ENCODE measurements around the gene GRHL1.

Gene GRHL1

DNA sequence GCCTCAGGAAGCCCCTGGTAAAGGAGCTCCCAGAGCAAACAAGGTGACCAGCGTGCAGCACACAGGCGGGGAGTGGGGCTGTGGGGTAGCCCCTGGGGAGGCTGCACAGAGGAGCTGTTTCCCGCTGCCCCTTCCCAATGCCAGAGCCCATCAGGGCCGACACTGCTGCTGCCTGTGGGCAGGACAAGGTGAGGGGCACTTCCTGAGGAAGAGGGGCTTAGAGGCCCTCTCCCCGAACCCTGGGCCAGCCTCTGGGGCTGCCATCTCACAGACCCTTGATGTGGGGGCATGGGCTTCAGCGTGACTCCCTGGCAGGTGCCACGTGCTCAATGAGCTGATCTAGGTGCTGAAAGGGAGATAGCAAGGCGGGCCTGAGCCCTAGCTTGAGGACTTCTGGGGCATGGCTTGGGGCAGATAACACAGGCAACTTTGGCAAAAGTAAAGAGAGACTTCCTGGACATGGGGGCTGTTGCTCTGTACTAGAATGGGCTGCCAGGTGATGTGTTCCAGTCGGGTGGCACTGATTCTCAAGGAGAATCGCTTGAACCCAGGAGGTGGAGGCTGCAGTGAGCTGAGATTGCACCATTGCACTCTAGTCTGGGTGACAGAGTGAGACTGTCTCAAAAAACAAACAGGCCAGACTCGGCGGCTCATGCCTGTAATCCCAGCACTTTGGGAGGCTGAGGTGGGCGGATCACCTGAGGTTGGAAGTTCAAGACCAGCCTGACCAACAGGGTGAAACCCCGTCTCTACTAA lies 81.9 kb downstream of the GRHL1 start:
- no peak overlapping the region for H3K4ac ChIP-seq (ENCODE audit: low read length)
- H3K14ac ChIP-seq (ENCODE audit: low read length): no peak overlapping the region
- no peak overlapping the region for H3K27ac ChIP-seq (replicated peaks; ENCODE audit: low read length)
- H3K23ac ChIP-seq (ENCODE audit: low read depth, low read length, poor library complexity): no peak overlapping the region
- no peak overlapping the region for H4K91ac ChIP-seq (ENCODE audit: low read depth, low read length, poor library complexity)
- no CpG with 5 or more reads among the region's 14 CpGs for WGBS, 2 donors (ENCODE audit: extremely low coverage in 2 of 2, insufficient read length in 2 of 2, insufficient replicate concordance in 1 of 2)
- H2AK5ac ChIP-seq (ENCODE audit: low read depth, low read length): no peak overlapping the region
- peaks cover 11 to 20% of the 10 kb centered on the region in 2 donors for H3K4me1 ChIP-seq (ENCODE audit: control insufficient read depth in 2 of 2, insufficient read depth in 1 of 2, low read depth in 1 of 2, low read length in 2 of 2)
- no peak for DNase-seq (ENCODE audit: low spot score)
- no peak overlapping the region for H2BK12ac ChIP-seq (ENCODE audit: low read length)
- H2BK5ac ChIP-seq (ENCODE audit: low read length): no peak overlapping the region
- no peak overlapping the region for H2BK120ac ChIP-seq (ENCODE audit: low read depth, low read length)
- no peak overlapping the region for H4K8ac ChIP-seq (ENCODE audit: low read depth, low read length)
- H3K4me3 ChIP-seq (ENCODE audit: low read length in 2 of 2): no peak overlapping the region
- H3K18ac ChIP-seq (ENCODE audit: low read length): no peak overlapping the region
- H3K9ac ChIP-seq (ENCODE audit: low read depth, low read length, poor library complexity): no peak overlapping the region
- peaks cover 0 to 6% (median 0%) of the 10 kb centered on the region in 3 experiments for H3K27me3 ChIP-seq (ENCODE audit: control insufficient read depth in 3 of 3, insufficient read depth in 3 of 3, low read depth in 1 of 3, low read length in 3 of 3)
- no peaks in the 10 kb centered on the region for H3K79me1 ChIP-seq (ENCODE audit: low read depth, low read length)
- H2BK15ac ChIP-seq (ENCODE audit: low read length): no peak overlapping the region
- no peak overlapping the region for H2AFZ ChIP-seq (ENCODE audit: low read length)
- H3K36me3 ChIP-seq (replicated peaks in 1 of 2; ENCODE audit: control insufficient read depth in 2 of 2, insufficient read depth in 2 of 2, low read length in 2 of 2): no peaks in the 10 kb centered on the region
- no peaks in the 10 kb centered on the region for H3K9me3 ChIP-seq (replicated peaks in 1 of 2; ENCODE audit: control insufficient read depth in 2 of 2, insufficient read depth in 1 of 2, low read depth in 1 of 2, low read length in 2 of 2)
- no peak overlapping the region for H3K4me2 ChIP-seq (ENCODE audit: insufficient read depth, low read length, poor library complexity, severe bottlenecking)

DNA sequence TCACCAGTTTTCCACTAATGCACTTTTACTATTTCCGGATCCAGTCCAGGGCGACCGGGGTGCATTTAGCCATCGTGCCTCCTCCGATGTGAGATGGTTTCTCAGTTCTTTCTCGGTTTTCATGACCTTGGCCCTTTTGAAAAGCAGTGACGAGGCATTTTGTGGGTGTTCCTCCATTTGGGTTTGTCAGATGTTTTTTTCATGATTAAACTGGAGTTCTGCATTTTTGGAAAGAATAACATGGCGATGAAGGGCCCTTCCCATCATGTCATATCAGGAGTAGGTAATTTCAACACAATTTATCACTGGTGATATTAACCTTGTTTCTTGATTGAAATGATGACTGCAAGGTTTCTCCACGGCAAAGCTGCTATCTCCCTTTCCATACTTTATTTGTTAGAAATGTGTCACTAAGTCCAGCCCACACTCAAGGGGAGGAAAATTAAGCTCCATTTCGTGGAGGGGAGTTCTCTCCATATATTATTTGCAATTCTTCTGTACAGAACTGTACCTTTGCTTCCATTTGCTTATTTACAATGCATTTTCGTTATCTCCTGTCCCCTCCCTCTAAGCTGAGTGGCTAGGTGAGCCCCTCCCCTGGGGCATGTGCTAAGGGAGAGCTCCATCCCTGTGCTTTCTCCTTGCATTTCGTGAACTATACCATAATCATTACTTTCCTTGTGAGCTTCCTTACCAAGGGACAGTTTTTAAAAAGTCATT lies 83.0 kb downstream of the GRHL1 start:
- H4K91ac ChIP-seq (ENCODE audit: low read depth, low read length, poor library complexity): no peak overlapping the region
- no peak overlapping the region for H2BK15ac ChIP-seq (ENCODE audit: low read length)
- H3K4me2 ChIP-seq (ENCODE audit: insufficient read depth, low read length, poor library complexity, severe bottlenecking): no peak overlapping the region
- no peak overlapping the region for H2AK5ac ChIP-seq (ENCODE audit: low read depth, low read length)
- no peaks in the 10 kb centered on the region for H3K9me3 ChIP-seq (replicated peaks in 1 of 2; ENCODE audit: control insufficient read depth in 2 of 2, insufficient read depth in 1 of 2, low read depth in 1 of 2, low read length in 2 of 2)
- no peak overlapping the region for H2BK120ac ChIP-seq (ENCODE audit: low read depth, low read length)
- H3K14ac ChIP-seq (ENCODE audit: low read length): no peak overlapping the region
- H2AFZ ChIP-seq (ENCODE audit: low read length): no peak overlapping the region
- H2BK12ac ChIP-seq (ENCODE audit: low read length): no peak overlapping the region
- peaks cover 1 to 9% of the 10 kb centered on the region in 2 donors for H3K4me1 ChIP-seq (ENCODE audit: control insufficient read depth in 2 of 2, insufficient read depth in 1 of 2, low read depth in 1 of 2, low read length in 2 of 2)
- no CpG with 5 or more reads among the region's 12 CpGs for WGBS, 2 donors (ENCODE audit: extremely low coverage in 2 of 2, insufficient read length in 2 of 2, insufficient replicate concordance in 1 of 2)
- DNase-seq (ENCODE audit: low spot score): no peak
- no peak overlapping the region for H4K8ac ChIP-seq (ENCODE audit: low read depth, low read length)
- H2BK5ac ChIP-seq (ENCODE audit: low read length): no peak overlapping the region
- H3K4ac ChIP-seq (ENCODE audit: low read length): no peak overlapping the region
- no peak overlapping the region for H3K9ac ChIP-seq (ENCODE audit: low read depth, low read length, poor library complexity)
- no peaks in the 10 kb centered on the region for H3K79me1 ChIP-seq (ENCODE audit: low read depth, low read length)
- no peak overlapping the region for H3K4me3 ChIP-seq (ENCODE audit: low read length in 2 of 2)
- no peak overlapping the region for H3K27ac ChIP-seq (replicated peaks; ENCODE audit: low read length)
- H3K27me3 ChIP-seq (ENCODE audit: control insufficient read depth in 3 of 3, insufficient read depth in 3 of 3, low read depth in 1 of 3, low read length in 3 of 3): peaks cover 0 to 6% (median 0%) of the 10 kb centered on the region in 3 experiments
- no peaks in the 10 kb centered on the region for H3K36me3 ChIP-seq (replicated peaks in 1 of 2; ENCODE audit: control insufficient read depth in 2 of 2, insufficient read depth in 2 of 2, low read length in 2 of 2)
- no peak overlapping the region for H3K23ac ChIP-seq (ENCODE audit: low read depth, low read length, poor library complexity)
- H3K18ac ChIP-seq (ENCODE audit: low read length): no peak overlapping the region

DNA sequence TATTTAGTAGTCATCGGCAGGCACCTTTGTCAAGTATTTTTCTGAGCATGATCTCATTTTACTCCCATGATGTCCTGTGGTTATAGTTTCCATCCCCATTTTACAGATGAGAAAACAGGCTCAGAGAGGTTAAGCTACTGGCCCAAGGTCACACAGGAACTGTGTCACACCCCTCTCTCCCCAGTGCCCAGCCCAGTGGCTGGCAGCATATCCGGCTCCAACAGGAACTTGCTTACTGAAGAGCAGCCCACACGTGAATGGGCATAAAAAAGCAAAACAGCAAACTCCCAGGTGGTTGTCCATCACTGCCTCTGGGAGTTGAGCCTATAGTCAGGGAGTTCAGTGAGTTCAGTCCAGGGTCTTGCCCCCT lies 83.5 kb downstream of the GRHL1 start:
- Histone ChIP-seq H2BK12ac (ENCODE audit: low read length) (no peak overlapping the region), H3K79me1 (ENCODE audit: low read depth, low read length) (no peaks in the 10 kb centered on the region), H3K36me3 (replicated peaks in 1 of 2; ENCODE audit: control insufficient read depth in 2 of 2, insufficient read depth in 2 of 2, low read length in 2 of 2) (no peaks in the 10 kb centered on the region), H2BK120ac (ENCODE audit: low read depth, low read length) (no peak overlapping the region), H3K14ac (ENCODE audit: low read length) (no peak overlapping the region), H2AFZ (ENCODE audit: low read length) (no peak overlapping the region), H2AK5ac (ENCODE audit: low read depth, low read length) (no peak overlapping the region), H4K8ac (ENCODE audit: low read depth, low read length) (no peak overlapping the region), H3K23ac (ENCODE audit: low read depth, low read length, poor library complexity) (no peak overlapping the region), H3K27ac (replicated peaks; ENCODE audit: low read length) (no peak overlapping the region), H3K9me3 (replicated peaks in 1 of 2; ENCODE audit: control insufficient read depth in 2 of 2, insufficient read depth in 1 of 2, low read depth in 1 of 2, low read length in 2 of 2) (no peaks in the 10 kb centered on the region), H3K4me3 (ENCODE audit: low read length in 2 of 2) (no peak overlapping the region), H3K4me2 (ENCODE audit: insufficient read depth, low read length, poor library complexity, severe bottlenecking) (no peak overlapping the region), H3K4ac (ENCODE audit: low read length) (no peak overlapping the region), H2BK15ac (ENCODE audit: low read length) (no peak overlapping the region), H3K4me1 (ENCODE audit: control insufficient read depth in 2 of 2, insufficient read depth in 1 of 2, low read depth in 1 of 2, low read length in 2 of 2) (peaks cover 0 to 5% of the 10 kb centered on the region in 2 donors), H3K27me3 (ENCODE audit: control insufficient read depth in 3 of 3, insufficient read depth in 3 of 3, low read depth in 1 of 3, low read length in 3 of 3) (peaks cover 0 to 6% (median 0%) of the 10 kb centered on the region in 3 experiments), H4K91ac (ENCODE audit: low read depth, low read length, poor library complexity) (no peak overlapping the region), H3K9ac (ENCODE audit: low read depth, low read length, poor library complexity) (no peak overlapping the region), H2BK5ac (ENCODE audit: low read length) (no peak overlapping the region), H3K18ac (ENCODE audit: low read length) (no peak overlapping the region)
- no CpG with 5 or more reads among the region's 3 CpGs for WGBS, 2 donors (ENCODE audit: extremely low coverage in 2 of 2, insufficient read length in 2 of 2, insufficient replicate concordance in 1 of 2)
- DNase-seq (ENCODE audit: low spot score): no peak

DNA sequence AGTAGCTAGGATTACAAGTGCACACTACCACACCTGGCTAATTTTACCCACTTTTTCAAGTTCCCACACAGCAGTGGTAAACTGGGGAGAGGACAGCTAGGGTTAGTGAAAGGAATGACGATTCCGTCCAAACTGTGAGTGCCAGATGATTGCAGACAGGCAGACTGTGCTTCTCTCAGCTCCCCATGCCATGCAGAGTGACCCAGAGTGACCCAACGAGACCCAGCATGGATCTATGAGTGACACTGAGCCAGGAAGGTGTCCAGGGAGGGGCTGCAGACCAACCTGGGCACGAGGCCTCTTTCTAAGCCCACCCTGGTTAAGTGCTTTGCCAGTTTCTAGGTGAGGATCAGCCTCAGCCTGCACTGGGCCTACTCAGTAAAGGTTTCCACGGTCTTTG lies 84.1 kb downstream of the GRHL1 start:
- Histone ChIP-seq H2BK120ac (ENCODE audit: low read depth, low read length) (no peak overlapping the region), H3K18ac (ENCODE audit: low read length) (no peak overlapping the region), H3K9ac (ENCODE audit: low read depth, low read length, poor library complexity) (no peak overlapping the region), H3K4ac (ENCODE audit: low read length) (no peak overlapping the region), H2BK12ac (ENCODE audit: low read length) (no peak overlapping the region), H4K8ac (ENCODE audit: low read depth, low read length) (no peak overlapping the region), H2BK15ac (ENCODE audit: low read length) (no peak overlapping the region), H2BK5ac (ENCODE audit: low read length) (no peak overlapping the region), H3K36me3 (replicated peaks in 1 of 2; ENCODE audit: control insufficient read depth in 2 of 2, insufficient read depth in 2 of 2, low read length in 2 of 2) (no peaks in the 10 kb centered on the region), H4K91ac (ENCODE audit: low read depth, low read length, poor library complexity) (no peak overlapping the region), H3K4me2 (ENCODE audit: insufficient read depth, low read length, poor library complexity, severe bottlenecking) (no peak overlapping the region), H3K14ac (ENCODE audit: low read length) (no peak overlapping the region), H3K79me1 (ENCODE audit: low read depth, low read length) (no peaks in the 10 kb centered on the region), H3K9me3 (replicated peaks in 1 of 2; ENCODE audit: control insufficient read depth in 2 of 2, insufficient read depth in 1 of 2, low read depth in 1 of 2, low read length in 2 of 2) (no peaks in the 10 kb centered on the region), H3K23ac (ENCODE audit: low read depth, low read length, poor library complexity) (no peak overlapping the region), H3K27ac (replicated peaks; ENCODE audit: low read length) (no peak overlapping the region), H2AK5ac (ENCODE audit: low read depth, low read length) (no peak overlapping the region), H3K4me3 (ENCODE audit: low read length in 2 of 2) (no peak overlapping the region), H3K4me1 (ENCODE audit: control insufficient read depth in 2 of 2, insufficient read depth in 1 of 2, low read depth in 1 of 2, low read length in 2 of 2) (peaks cover 0 to 2% of the 10 kb centered on the region in 2 donors), H2AFZ (ENCODE audit: low read length) (no peak overlapping the region), H3K27me3 (ENCODE audit: control insufficient read depth in 3 of 3, insufficient read depth in 3 of 3, low read depth in 1 of 3, low read length in 3 of 3) (peaks cover 0 to 6% (median 0%) of the 10 kb centered on the region in 3 experiments)
- no CpG with 5 or more reads among the region's 5 CpGs for WGBS, 2 donors (ENCODE audit: extremely low coverage in 2 of 2, insufficient read length in 2 of 2, insufficient replicate concordance in 1 of 2)
- DNase-seq (ENCODE audit: low spot score): no peak
